Esophagus squamous epithelium (tissue), 5 donors: Measurements from ENCODE around the gene KANK2. TPM values are rescaled to one million over a fixed set of nuclear protein-coding genes. Genes with fewer than 3 reads are reported as not detected.

Experiments
- DNase-seq: peaks from one replicate; lab custom pipeline; 2025; lab: John Stamatoyannopoulos, UW
- H3K27ac ChIP-seq, 4 donors: fragments of 200-600 bp; sonication (generic); one replicate each; pipeline ENCODE4 v1.5.1; 2016 to 2019; ENCODE audit warnings: mild to moderate bottlenecking in 1 of 4
- H3K27me3 ChIP-seq, 4 donors: fragments of 200-600 bp; sonication (generic); 1 replicate in 3 of 4; 2 replicates in 1 of 4; pipeline versions ENCODE4 v1.5.1 to v1.6.0; 2017 to 2021; ENCODE audit warnings: antibody characterized with exemption in 1 of 4
- H3K36me3 ChIP-seq, 3 donors: fragments of 200-600 bp; sonication (generic); one replicate each; pipeline ENCODE4 v1.5.1; 2016 to 2019
- H3K4me1 ChIP-seq, 3 donors: fragments of 200-600 bp; sonication (generic); one replicate each; pipeline ENCODE4 v1.5.1; 2017 to 2019
- H3K4me3 ChIP-seq, 4 donors: fragments of 200-600 bp; sonication (generic); 1 replicate in 3 of 4; 2 replicates in 1 of 4; pipeline ENCODE4 v1.5.1; 2016 to 2019; ENCODE audit warnings: mild to moderate bottlenecking in 2 of 4, moderate library complexity in 1 of 4
- H3K9me3 ChIP-seq, 3 donors: fragments of 200-600 bp; sonication (generic); one replicate each; pipeline ENCODE4 v1.5.1; 2016 to 2019
- POLR2A ChIP-seq, 4 donors: fragments of 450-650 bp; IDR thresholded peaks; one replicate each; pipeline ENCODE4 v1.6.1; 2017; ENCODE audit warnings: antibody characterized with exemption in 4 of 4, mild to moderate bottlenecking in 4 of 4, moderate library complexity in 3 of 4
- WGBS, 2 donors: methylation state at CpG; one replicate each; pipeline ENCODE4 v1.1.5; 2018; 5-methylcytosine and 5-hydroxymethylcytosine counted together
- intact Hi-C: fragments of 100-400 bp; cut with DNase I; formaldehyde crosslinking; loops from one replicate; pipeline ENCODE4 v1.15.0; 2022
- total RNA-seq, 4 donors: library from RNA; depleted of rRNA; stranded (reverse); fragments of >200 nt; gene quantifications; one replicate each; pipeline ENCODE4 v1.1.0, GENCODE V29; 2016
- TF ChIP-seq, protein P1 (sequence below), 6 experiments: fragments of 450-650 bp in 4 of 6; fragments of 200-600 bp in 2 of 6; sonication (generic) in 2 of 6; IDR thresholded peaks; one replicate each; pipeline ENCODE4 v1.5.1; 2016 to 2019; ENCODE audit warnings: antibody characterized with exemption in 6 of 6, mild to moderate bottlenecking in 4 of 6, moderate library complexity in 4 of 6
- donor health status: DM: yes; HTN: yes; CAD: no.

Gene KANK2
- total RNA-seq, 4 donors from 2014 or later = 29.3 to 287 (median 57.1) TPM

DNA sequence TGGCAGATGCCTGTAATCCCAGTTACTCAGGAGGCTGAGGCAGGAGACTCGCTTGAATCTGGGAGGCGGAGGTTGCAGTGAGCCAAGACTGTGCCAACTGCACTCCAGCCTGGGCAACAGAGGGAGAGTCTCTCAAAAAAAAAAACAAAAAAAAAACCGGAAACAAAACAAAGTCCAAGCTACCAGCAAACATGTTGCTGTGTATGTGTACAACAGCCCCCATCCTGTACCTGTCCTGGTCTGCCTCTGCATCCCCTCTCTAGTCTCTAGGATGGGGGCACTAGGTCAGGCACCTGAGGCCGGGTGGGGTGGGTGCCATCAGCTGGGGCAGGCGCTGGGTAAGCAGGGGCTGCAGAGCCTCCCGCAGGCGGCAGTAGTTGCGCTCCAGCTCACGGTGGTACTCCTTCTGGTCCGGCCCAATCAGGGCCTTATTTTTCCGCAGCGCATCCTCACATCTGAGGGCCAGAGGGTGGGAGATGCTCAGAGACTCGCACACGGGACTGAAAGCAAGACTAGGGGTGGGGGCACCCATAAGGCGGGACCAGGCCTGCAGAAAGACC, 2.8 kb upstream of the KANK2 start:
- intact Hi-C loops = loop anchor here (5.0 to 10.0 kb wide), 2 partner anchors 63 to 165 kb away; no protein-coding TSS in a partner anchor
- Histone ChIP-seq H3K4me3 (no peak overlapping the region), H3K36me3 (peaks cover 0 to 41% (median 0%) of the 10 kb centered on the region in 3 donors), H3K27ac (peak overlapping the region in 2 of 4 donors; percentile 89 to 93), H3K9me3 (no peaks in the 10 kb centered on the region), H3K4me1 (peaks cover 13 to 67% (median 28%) of the 10 kb centered on the region in 3 donors), H3K27me3 (no peaks in the 10 kb centered on the region)
- TF ChIP-seq POLR2A (IDR thresholded peaks at IDR 0.05) = no peak
- TF ChIP-seq, protein P1, sequence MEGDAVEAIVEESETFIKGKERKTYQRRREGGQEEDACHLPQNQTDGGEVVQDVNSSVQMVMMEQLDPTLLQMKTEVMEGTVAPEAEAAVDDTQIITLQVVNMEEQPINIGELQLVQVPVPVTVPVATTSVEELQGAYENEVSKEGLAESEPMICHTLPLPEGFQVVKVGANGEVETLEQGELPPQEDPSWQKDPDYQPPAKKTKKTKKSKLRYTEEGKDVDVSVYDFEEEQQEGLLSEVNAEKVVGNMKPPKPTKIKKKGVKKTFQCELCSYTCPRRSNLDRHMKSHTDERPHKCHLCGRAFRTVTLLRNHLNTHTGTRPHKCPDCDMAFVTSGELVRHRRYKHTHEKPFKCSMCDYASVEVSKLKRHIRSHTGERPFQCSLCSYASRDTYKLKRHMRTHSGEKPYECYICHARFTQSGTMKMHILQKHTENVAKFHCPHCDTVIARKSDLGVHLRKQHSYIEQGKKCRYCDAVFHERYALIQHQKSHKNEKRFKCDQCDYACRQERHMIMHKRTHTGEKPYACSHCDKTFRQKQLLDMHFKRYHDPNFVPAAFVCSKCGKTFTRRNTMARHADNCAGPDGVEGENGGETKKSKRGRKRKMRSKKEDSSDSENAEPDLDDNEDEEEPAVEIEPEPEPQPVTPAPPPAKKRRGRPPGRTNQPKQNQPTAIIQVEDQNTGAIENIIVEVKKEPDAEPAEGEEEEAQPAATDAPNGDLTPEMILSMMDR (IDR thresholded peaks at IDR 0.05) = no peak
- WGBS, 2 donors = 51 to 77% methylated on average over 2 to 4 of the region's 15 CpGs
- no peak for DNase-seq

DNA sequence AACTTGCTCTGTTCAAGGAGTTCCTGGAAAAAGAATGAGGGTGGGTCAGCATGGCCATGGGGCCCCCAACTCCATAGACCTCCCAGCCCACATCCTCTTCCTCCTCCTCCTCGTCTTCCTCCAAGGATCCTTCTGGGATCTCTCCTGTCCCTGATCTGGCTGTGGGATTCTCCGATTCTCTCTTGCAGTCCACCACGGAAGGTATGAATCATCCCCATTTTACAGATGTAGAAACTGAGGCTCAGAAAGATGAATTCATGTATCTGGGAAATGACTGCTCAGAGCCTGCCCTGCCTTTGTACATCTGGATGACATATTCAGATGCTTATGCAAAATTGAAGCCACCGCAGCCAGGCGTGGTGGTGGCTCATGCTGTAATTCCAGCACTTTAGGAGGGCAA, 2.2 kb upstream of the KANK2 start:
- Histone ChIP-seq H3K9me3 (no peaks in the 10 kb centered on the region), H3K4me3 (no peak overlapping the region), H3K36me3 (peaks cover 0 to 41% (median 0%) of the 10 kb centered on the region in 3 donors), H3K27ac (peak overlapping the region in 3 of 4 donors; percentile 24 to 93 (median 89)), H3K27me3 (no peaks in the 10 kb centered on the region), H3K4me1 (peaks cover 13 to 67% (median 32%) of the 10 kb centered on the region in 3 donors)
- intact Hi-C loops = no loop called here
- DNase-seq = no peak
- TF ChIP-seq, protein P1 (IDR thresholded peaks at IDR 0.05) = no peak
- TF ChIP-seq POLR2A (IDR thresholded peaks at IDR 0.05) = no peak
- WGBS, 2 donors = 84 to 86% methylated on average over 4 to 5 of the region's 5 CpGs

DNA sequence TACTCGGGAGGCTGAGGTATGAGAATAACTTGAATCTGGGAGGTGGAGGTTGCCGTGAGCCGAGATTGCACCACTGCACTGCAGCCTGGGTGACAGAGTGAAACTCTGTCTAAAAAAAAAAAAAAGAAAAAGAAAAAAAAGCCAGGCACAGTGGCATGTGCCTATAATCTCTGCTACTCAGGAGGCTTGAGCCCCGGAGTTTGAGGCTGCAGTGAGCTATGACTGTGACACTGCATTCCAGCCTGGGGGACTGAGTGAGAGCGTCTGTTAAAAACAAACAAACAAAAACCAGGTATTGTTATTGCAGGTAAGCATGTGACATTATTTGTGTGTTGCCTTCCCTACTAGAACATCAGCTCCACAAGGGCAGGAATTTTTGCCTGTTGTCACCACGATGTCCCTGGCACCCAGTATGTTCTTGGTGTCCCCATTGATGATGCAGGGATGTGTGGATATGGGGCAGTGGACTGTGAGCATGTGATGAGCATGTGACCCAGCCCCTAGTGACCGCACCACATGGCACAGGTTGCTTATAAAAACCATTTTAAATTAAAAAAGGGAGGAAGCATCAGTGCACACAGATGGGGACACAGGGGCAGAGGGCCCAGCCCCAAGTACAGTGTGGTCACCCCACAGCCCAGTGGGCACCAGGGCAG, 1.6 kb upstream of the KANK2 start:
- peaks cover 13 to 67% (median 33%) of the 10 kb centered on the region in 3 donors for H3K4me1 ChIP-seq
- WGBS, 2 donors = 63% methylated on average over 7 of the region's 7 CpGs
- no peak for TF ChIP-seq POLR2A (IDR thresholded peaks at IDR 0.05)
- TF ChIP-seq, protein P1 (IDR thresholded peaks at IDR 0.05) = no peak
- H3K4me3 ChIP-seq = no peak overlapping the region
- no peaks in the 10 kb centered on the region for H3K9me3 ChIP-seq
- H3K36me3 ChIP-seq = peaks cover 0 to 47% (median 0%) of the 10 kb centered on the region in 3 donors
- intact Hi-C loops = no loop called here
- DNase-seq = no peak
- H3K27me3 ChIP-seq = no peaks in the 10 kb centered on the region
- H3K27ac ChIP-seq = peak overlapping the region in 3 of 4 donors; percentile 89 to 93 (median 92)

DNA sequence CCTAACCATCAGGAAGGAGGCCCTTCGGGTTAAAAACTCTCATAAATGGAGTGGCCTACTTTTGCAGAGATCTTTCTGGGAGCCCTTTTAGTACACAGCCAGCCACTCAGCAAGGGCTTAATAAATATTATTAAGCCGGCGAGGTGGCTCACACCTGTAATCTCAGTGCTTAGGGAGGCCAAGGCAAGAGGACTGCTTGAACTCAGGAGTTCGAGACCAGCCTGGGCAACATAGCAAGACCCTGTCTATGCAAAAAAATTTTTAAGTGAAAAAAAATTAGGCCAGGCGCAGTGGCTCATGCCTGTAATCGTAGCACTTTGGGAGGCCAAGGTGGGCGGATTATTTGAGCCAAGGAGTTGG, 810 bp upstream of the KANK2 start:
- Histone ChIP-seq H3K27me3 (no peaks in the 10 kb centered on the region), H3K36me3 (peaks cover 0 to 54% (median 4%) of the 10 kb centered on the region in 3 donors), H3K27ac (peak overlapping the region; percentile 79 to 93 (median 90)), H3K4me1 (peaks cover 13 to 67% (median 34%) of the 10 kb centered on the region in 3 donors), H3K9me3 (no peaks in the 10 kb centered on the region), H3K4me3 (peak overlapping the region in 3 of 4 donors; percentile 73 to 89 (median 75))
- intact Hi-C loops = no loop called here
- 82 to 84% methylated on average over 6 to 7 of the region's 7 CpGs for WGBS, 2 donors
- TF ChIP-seq POLR2A (IDR thresholded peaks at IDR 0.05) = no peak
- TF ChIP-seq, protein P1 (IDR thresholded peaks at IDR 0.05) = no peak
- DNase-seq = no peak
